ENCODE results near the gene MYDGF. TPM values are rescaled to one million over a fixed set of nuclear protein-coding genes. Genes with fewer than 3 reads are reported as not detected.

MYDGF gene
- total and polyA plus RNA-seq, 2 of the 13 experiments (the other 11 are each of a cell fraction or from before 2014, with no cell fraction given) = 116 to 198 TPM

GRCh38 chr19:4635754-4636116 lies 34.4 kb downstream of the MYDGF start (continued):
- no peak for TF ChIP-seq ZNF558 (CRISPR knock-in tag; IDR thresholded peaks at IDR 0.05; ENCODE audit: borderline replicate concordance)
- TF ChIP-seq PAX8 (CRISPR knock-in tag; IDR thresholded peaks at IDR 0.05; ENCODE audit: borderline replicate concordance) = no peak
- no peak for TF ChIP-seq ZNF816 (CRISPR knock-in tag; IDR thresholded peaks at IDR 0.05; ENCODE audit: borderline replicate concordance)
- no peak for TF ChIP-seq SALL2 (CRISPR knock-in tag; IDR thresholded peaks at IDR 0.05)
- TF ChIP-seq SOX13 (IDR thresholded peaks at IDR 0.05) = no peak
- no peak for TF ChIP-seq SOX13 (CRISPR knock-in tag; conservative IDR thresholded peaks at IDR 0.05 in 1 of 2, IDR thresholded peaks at IDR 0.05 in 1 of 2)
- TF ChIP-seq ESRRA (CRISPR knock-in tag; IDR thresholded peaks at IDR 0.05; ENCODE audit: low read depth) = peak; percentile 29; the same call in 1 of the 2 replicates
- peak; percentile 23; the same call in 1 of the 2 replicates for TF ChIP-seq HNF4A (CRISPR knock-in tag; IDR thresholded peaks at IDR 0.05)
- no peak for TF ChIP-seq ZNF343 (CRISPR knock-in tag; IDR thresholded peaks at IDR 0.05)
- no peak for TF ChIP-seq ZFAT (CRISPR knock-in tag; conservative IDR thresholded peaks at IDR 0.05)

DNA sequence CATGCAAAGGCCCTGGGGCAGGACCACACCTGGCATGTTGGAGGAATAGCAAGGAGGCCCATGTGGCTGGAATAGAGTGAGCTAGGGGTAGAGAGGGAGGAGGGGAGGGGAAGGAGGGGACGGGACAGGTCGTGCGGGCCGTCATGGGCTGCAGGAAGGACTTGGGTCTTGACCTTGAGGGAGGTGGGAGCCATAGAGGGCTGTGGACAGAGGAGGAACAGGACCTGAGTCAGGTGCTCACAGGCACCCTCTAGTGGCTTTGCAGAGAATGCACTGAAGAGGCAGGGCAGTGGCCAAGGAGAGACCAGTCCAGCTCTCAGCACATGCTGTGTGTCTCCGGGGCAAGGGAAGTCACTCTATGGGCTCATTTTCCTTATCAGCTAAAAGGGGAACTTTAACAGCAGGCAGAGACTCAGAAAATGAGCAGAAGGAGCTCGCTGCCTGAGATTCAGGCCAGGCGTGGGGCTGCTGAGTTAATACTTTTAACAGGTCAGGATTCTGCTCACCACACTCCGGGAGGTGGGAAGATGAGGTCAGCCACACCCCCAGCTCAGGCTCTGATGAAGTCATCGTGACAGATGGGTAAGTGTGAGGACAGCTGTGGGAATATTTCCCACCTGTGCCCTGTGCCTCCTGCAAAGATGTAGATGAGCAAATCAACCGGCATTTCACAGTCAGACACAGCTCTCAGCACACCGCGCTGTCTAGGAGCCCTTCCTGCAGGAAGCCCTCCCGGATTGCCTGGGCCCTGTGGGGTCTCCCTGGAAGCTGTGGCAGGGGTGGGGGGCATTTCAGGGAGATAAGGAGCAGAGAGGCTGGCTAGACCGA lies 36.8 kb downstream of the MYDGF start:
- ChIA-PET POLR2A (interaction anchor here (0.8 to 3.0 kb wide), 2 partner anchors 11 to 57 kb away, joined by 3 to 9 read pairs; no protein-coding TSS in a partner anchor), CTCF (ENCODE audit: low intra/inter-chr PET ratio, low total read pairs) (interaction anchor here (0.7 to 1.3 kb wide), 4 partner anchors 44 to 66 kb away, joined by 3 to 7 read pairs (median 4); no protein-coding TSS in a partner anchor)
- H3K36me3 ChIP-seq (replicated peaks in 1 of 2; ENCODE audit: control insufficient read depth in 1 of 2, insufficient read depth in 2 of 2, low read length in 2 of 2) = no peaks in the 10 kb centered on the region
- BruUV-seq (replicated peaks) = no TSS peak
- H3K4me3 ChIP-seq (replicated peaks in 1 of 3; ENCODE audit: insufficient read depth in 1 of 3, low read depth in 2 of 3, low read length in 3 of 3) = peak overlapping the region in 1 of 3 experiments; percentile 14; a peak in 2 of 6 replicates
- peaks cover 35% of the 10 kb centered on the region for H3K4me1 ChIP-seq (ENCODE audit: insufficient read depth, low read length)
- peak; percentile 67 for DNase-seq (ENCODE audit: low spot score)
- peak overlapping the region; percentile 71 for H3K4me2 ChIP-seq (ENCODE audit: low read depth, low read length)
- in situ Hi-C loops (cut with HindIII; ENCODE audit: extremely low pct_ligation_motif_present, low pct_unique_long_range_greater_than_20kb) = no loop called here
- no peak overlapping the region for H3K27ac ChIP-seq (ENCODE audit: extremely low read length, insufficient read depth, low read length)
- peak overlapping the region; percentile 11; the same call in 1 of the 2 replicates for H3K9ac ChIP-seq (ENCODE audit: insufficient read depth, low read depth, low read length)
- no peaks in the 10 kb centered on the region for H4K20me1 ChIP-seq (ENCODE audit: insufficient read depth, low read length)
- ATAC-seq = peak; percentile 74
- intact Hi-C loops (cut with micrococcal nuclease; ENCODE audit: unreplicated experiment) = no loop called here
- H3K9me3 ChIP-seq (ENCODE audit: low read length) = no peaks in the 10 kb centered on the region
- 14% methylated on average over 10 of the region's 14 CpGs for WGBS (ENCODE audit: low lambda C conversion rate)
- peaks cover 0 to 1% of the 10 kb centered on the region in 2 experiments; a peak in 1 of 5 replicates for H3K27me3 ChIP-seq (ENCODE audit: control insufficient read depth in 1 of 2, insufficient read depth in 2 of 2, low read length in 2 of 2)
- no peaks in the 10 kb centered on the region for H3K79me2 ChIP-seq (ENCODE audit: insufficient read depth, low read length)
- peak; percentile 70 for FAIRE-seq
- no peak overlapping the region for H2AFZ ChIP-seq (ENCODE audit: low read length)
- TF ChIP-seq ZNF687 (CRISPR knock-in tag; IDR thresholded peaks at IDR 0.05) (peak; percentile 53), HMGXB4 (CRISPR knock-in tag; IDR thresholded peaks at IDR 0.05; ENCODE audit: borderline replicate concordance in 1 of 2, low read depth in 1 of 2) (peak; percentile 40 to 46; a peak in 2 of 4 replicates), NR2F1 (CRISPR knock-in tag; IDR thresholded peaks at IDR 0.05) (no peak), RELA (CRISPR knock-in tag; IDR thresholded peaks at IDR 0.05) (no peak), SALL1 (CRISPR knock-in tag; IDR thresholded peaks at IDR 0.05) (peak; percentile 19; the same call in 1 of the 2 replicates), ZNF207 (IDR thresholded peaks at IDR 0.05; ENCODE audit: borderline replicate concordance) (no peak)

Data from HepG2 (cell line).